Measurements from ENCODE around the gene EDA.

Gene EDA

DNA sequence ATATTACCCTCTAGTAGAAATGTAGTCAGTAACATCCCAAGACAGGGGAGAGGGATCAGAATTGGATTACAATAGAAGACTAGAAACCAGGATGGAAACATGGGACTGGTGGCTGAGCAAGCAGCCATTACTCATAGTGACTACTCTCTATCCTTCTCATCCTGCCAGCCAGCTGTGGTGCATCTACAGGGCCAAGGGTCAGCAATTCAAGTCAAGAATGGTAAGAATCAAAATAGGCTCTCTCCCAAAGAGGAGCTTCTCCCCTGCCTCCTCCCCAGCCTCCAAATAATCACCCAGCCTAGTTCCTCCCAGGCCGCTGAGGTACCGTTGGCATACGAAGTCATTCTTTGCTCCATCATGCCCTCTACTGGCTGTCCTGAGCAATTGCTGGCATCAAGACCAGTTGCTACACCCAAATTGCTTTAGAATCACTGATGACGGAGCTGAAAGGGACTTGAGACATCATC is 414.4 kb downstream of the EDA start:
- peak; percentile 55 for DNase-seq

DNA sequence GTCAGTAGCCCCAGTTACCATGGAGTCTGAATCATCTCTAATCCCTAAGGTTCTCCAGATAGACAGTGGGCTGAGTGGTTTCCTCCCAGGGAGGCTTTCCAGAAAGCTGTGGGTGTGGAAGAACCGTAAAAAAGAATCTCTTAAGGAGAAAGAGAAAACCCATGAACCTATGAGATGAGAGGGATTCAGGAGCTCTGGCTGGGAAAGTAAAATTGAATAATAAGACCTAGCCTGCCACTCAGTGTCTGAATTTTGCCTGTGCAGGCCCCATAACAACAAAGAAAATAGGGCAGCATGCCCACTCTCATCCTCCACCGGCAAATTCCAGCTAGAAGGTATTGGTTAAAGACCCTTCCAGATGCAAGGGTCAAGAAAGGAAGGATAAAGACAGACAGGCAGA is 416.9 kb downstream of the EDA start:
- peak; percentile 44 for DNase-seq

DNA sequence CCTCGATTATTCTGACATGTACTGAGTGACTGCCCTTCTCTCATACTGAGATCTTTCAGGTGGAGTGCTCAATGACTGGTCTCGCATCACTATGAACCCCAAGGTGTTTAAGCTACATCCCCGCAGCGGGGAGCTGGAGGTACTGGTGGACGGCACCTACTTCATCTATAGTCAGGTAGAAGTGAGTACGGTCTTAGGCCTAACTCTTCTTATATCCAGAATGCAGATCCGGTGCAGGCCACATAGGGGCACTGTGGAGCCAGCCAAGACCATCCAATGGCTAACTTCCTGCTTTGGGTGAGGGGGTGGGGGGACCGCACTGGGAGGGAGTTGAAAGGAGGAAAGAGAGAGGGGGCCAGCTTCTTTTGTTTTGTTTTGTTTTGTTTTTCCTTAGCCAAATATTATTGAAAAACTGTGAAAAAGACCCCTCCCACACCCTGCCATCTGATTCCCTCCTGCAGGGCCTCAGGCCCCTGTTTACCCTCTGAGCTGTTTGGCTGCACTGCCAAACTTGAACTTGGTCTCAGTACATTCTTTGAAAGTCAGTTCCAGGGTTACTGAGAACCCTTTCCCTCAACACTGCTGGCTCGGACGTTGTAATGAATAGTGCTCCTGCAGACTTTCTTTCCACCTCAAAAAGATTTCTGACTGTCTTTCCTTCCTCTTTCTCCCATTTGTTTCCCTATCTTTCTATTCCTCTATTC is 417.6 kb downstream of the EDA start:
- peak; percentile 46 for DNase-seq

DNA sequence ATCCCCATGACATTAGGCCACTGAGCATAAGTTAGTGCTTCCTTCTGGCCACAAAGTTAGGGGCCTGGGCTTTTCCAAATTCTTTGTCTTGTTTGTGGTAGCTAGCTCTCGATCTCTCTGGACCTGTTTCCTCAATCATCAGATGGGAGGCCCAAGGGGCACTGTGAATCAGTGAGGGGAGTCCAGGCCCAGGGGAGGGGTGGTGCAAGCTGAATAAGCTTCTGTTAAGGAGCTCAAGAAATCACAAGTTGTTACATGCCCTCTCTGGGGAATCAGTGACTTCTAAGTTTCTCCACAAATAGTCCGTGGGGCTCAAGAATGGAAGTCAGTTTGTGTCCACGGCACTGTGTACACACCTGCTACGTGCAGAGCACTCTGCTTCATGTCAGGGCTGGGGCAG is 418.7 kb downstream of the EDA start:
- no peak for DNase-seq

DNA sequence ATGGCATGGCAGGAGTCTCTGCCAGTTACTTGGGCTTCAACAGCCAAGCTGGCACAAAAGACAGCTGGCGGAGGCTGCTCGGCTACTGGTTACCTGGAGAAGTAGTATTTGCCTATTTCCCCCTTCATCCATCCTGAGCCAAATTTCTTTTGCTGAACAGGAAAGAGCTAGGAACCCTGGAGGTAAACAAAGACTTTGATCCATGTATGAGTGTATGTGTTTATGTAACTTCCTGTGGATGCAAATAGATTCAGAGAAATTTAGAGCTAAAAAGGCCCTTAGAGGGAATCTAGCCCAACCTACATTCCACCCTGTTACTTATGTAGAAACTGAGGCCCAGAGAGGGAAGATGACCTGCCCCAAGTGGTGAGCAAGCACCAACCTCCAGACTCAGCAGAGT is 422.6 kb downstream of the EDA start:
- no peak for DNase-seq

DNA sequence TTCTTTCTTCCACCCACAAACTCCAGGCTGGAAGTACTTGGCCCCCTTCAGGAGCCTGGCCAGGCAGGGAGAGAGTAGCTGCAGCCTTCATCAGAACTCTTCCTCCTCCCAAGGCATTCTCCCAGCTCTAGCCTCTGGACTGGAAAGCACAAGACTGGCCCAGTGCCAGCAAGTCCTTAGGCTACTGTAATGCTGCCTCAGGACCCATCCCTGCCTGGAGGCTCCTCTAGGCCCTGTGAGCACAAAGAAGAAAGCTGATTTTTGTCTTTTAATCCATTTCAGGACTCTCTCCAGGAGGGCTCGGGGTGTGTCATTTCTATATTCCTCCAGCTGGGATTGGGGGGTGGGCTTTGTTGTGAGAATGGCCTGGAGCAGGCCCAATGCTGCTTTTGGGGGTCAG is 423.0 kb downstream of the EDA start:
- no peak for DNase-seq

DNA sequence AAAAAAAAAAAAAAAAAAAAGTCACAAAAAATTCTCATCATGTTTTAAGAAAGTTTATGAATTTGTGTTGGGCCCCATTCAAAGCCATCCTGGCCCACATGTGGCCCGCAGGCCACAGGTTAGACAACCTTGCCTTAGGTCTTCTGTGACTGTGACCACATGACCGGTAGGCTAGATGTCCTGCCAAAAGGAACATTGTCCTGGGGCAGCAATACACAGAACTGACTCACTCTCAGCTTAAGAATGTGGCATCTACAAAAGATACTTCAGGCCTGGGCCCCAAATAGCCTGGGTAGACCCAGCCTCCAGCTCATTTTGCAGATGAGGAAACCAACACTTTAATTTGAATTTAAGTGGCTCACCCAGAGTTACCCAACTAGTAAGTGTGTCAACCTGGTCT is 423.8 kb downstream of the EDA start:
- no peak for DNase-seq

DNA sequence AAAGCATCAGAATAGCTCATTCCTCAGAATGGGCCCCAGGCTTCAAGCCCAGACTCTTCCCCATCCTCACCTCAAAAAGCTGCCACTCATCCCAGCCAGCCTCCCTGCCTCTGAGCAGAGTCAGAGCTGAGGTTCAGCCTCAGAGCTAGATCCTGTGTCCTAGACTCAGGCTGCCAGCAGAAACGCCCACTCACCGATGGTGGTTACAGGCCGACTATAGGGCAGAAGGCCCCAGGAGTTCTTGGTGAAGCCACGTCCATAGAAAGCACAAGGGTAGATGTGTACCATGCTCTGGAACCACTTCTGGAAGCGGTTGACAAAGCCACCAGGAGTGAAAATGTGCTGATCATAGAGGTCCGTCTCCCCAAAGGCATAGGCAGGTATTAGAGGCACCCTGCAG is 426.1 kb downstream of the EDA start:
- DNase-seq, result no peak

DNA sequence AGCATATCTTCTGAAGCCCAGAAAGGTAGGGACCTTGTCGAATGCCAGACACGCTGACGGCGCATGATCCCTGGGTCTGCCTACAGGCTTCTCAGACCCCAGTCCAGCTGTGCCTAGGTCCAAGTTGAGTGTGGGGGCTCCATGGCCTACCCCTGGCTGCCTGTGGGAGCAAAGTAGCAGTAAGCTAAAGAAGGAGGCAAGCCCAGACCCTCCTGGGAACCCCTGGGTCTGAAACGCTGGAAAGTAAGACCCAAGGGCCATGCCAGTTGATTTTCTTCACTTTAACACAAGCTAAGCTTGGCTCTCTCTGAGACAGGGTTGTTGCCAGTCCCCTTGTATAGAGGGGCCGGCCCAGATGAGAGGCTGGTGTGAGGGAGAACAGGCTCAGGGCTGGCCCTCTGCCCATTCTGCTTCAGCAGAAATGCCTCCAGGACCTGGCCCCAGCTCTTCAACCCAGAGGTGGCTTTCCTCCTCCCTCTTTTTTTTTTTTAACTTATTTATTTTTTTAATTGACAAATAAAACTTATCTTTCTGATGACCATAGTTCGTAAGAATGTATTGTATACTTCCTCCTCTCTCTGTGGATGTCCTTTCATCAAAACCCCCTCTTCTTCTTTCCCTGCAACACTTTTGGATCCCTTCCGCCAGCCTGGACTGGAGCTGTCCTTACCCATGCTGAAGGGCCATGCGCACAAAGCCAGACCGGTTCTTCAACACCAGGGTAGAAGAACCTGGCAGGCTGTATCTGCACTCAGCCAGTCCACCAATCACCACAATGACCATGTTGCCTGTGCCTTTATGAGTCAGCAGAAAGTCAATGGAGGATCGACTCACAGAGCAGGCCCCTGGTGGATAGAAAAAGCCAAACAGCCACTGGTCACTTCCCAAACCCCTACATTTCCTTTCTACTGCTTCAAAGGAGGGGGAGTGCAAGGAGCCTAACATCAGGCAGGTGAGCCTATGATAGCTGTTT is 426.8 kb downstream of the EDA start:
- peak; percentile 13 for DNase-seq

DNA sequence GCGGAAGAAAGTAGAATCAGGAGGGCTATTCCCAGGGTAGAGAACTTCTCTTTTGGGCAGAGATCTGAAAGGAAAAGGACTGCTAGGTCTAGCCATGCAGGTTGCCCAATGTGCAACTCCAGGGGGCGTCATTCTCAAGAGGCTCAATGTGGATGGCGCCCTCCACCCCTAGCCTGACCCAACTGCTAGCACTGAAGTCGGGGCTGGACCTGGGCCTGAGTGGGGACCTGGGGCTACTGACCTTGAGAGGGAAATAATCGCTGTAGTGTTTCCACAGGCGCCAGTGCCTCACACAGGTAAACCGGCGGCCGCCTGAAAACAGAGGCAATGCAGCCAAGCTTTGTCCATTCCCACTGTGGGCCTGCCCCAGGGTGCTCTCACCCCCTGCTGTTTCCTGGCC is 427.8 kb downstream of the EDA start:
- no peak for DNase-seq

DNA sequence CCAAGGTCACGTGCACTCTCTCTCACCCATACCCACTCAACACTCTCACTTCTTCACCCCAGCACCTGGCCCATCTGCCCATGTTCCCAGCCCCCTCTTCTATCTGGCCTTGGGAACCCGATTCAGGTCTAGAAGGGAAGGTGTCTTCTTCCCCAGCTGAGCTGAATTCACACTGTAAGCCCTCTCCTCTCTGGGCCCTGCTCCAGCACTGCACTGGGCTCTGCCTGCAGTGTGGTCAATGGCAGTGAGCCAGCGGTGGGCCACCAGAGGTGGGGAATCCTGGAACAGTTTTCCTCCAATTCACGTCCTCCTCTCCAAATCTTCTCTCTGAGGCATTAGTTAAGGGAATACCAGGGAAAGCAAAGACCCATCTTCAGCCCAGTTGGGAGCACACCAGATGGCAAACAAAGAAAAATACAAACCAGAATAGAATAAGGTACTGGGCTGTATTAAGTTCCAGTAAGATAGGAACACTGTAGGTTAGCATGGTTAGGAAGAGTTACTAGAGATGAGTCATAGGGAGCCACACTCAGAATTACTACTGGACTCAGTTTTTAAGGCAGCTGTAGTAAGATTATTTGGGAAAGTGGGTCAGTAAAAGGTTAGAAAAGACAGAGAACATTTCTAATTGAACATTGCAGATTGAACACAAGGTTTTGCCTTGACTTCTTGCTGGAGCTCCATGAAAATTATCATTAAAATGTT is 428.8 kb downstream of the EDA start:
- DNase-seq, result peak; percentile 31

DNA sequence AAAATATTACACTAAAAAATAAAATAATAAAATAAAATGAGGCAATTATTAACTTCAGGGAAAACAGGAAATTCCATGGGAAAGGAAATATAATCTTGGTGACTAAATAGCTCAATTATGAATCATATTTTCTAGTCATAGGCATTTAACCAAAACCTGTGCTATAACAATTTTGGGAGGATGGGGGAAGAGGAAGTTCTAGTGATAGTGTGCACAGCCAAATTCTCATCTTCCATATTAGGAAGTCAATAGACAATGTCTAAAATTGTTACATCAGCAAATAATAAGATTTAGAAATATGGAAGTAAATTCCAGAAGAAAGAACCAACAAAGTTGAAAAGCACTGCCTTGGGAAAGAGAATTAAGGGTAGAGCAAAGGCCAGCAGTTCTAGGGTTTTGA is 431.1 kb downstream of the EDA start:
- peak; percentile 81 for DNase-seq

DNA sequence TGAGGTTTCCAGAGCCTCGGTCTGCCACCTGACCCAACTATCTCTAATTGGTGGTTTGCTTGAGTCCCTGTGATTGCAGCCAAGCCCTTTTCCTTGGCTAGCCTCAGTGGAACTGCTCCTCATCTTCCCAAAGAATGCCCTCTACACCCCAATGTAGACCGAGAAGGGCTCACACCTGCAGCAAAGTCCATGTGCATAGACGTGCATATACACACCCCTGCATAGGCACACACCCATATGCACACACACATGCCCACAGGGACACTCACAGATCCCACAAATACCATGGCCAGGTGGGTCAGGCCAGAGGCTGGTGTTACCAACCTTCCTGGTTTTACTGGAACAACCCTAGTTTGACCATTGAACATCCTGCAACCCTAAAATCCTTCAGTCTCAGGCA is 433.5 kb downstream of the EDA start:
- DNase-seq, result no peak

DNA sequence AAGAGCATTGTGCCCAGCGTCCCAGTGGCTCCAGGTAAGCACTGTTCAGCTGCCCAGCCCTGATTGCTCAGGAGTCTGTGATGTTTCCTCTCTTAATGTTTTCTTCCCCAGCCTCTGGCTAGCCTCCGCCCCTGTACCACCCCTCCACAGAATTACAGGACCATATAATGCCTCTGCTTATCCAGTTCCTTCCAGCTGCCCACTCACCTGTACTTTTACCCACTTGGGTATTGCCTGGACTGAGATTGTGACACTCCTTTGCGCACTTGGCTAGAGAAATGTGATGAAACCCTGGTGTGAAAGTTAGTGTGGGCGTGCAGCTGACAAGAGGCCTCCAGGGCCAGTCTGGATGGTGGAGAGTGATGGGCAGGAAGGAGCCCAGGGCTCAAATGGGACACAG is 434.0 kb downstream of the EDA start, which contains the start of gene AWAT2:
Gene AWAT2, minus strand, starts transcription at position 14 of the 400 bp plus-strand sequence. Its CDS starts 6 bp downstream, at position 8.
- DNase-seq, result no peak

DNA sequence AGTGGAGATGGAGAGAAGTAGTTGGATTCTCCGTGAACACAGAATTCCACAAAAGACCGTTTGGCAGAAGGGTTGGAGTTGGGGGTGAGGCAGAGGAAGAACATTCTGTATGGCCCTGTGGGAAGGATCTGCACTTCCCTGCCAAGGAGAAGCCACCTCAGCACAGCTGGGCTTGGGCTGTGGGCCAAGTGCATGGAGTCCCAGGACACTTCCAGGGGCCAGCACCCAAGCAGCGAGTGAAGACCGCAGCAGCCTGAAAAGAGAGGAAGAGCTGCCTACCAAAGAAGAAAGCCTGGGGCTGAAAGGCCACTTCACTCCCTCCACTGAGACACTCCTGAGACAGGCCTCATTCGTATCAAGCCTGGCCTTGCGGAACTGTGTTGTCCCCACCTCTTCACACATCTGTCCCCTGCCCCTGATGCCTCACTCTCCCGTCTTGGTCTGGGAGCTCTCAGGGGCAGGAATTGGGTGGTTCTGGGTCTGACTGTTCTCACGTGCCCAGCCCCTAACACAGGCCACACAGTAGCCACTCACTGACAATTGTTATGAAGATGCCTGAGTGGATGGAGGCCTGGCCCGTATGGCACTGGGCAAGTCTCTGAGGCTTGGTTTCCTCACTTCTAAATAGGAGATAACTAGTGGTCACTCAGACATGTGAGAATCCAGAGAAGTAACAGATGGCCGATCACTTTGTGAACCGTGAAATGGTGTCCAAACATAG is 437.1 kb downstream of the EDA start:
- DNase-seq, result no peak

DNA sequence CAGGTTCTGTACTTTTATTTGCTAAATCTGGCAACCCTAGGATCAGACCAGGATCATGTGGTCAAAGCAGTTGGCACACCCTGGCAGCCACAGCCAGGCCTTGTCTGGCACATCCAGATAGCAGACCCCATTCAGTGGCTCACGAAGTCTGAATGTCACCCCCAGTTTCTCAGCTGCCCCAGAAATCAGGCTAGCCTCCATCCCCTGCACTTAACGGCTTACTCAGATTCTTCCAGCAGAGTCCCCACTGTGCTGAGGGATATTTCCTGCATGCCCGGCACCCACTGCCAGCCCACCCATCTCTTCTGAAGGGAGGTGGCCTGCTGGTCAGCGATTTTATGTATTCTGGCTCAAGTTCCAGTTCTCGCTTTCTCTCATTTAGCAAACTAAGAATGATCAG is 438.5 kb downstream of the EDA start:
- DNase-seq, result no peak

DNA sequence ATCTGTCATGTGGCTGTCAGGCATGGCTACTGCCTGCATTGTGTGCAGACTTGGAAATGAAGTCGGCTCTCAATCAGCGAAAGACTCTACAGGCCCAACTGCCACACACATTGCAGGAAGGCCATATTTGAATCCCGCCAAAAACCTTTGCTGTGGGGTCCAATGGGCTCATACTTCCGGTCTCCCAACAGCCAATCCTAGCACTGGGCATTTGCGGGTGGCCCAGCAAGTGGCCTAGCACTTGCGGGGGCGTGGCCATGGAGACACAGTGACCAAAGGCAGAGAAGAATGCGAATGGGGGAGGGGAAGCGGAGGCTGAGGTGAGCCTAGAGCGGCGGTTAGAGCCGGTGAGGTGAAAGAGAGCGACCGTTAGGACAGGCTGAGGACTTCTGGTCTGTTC is 446.2 kb downstream of the EDA start, which contains the start of gene OTUD6A:
Gene OTUD6A, plus strand, starts transcription at position 382 of the 400 bp plus-strand sequence. CDS start 68 bp downstream, outside the sequence.
- DNase-seq, result no peak

DNA sequence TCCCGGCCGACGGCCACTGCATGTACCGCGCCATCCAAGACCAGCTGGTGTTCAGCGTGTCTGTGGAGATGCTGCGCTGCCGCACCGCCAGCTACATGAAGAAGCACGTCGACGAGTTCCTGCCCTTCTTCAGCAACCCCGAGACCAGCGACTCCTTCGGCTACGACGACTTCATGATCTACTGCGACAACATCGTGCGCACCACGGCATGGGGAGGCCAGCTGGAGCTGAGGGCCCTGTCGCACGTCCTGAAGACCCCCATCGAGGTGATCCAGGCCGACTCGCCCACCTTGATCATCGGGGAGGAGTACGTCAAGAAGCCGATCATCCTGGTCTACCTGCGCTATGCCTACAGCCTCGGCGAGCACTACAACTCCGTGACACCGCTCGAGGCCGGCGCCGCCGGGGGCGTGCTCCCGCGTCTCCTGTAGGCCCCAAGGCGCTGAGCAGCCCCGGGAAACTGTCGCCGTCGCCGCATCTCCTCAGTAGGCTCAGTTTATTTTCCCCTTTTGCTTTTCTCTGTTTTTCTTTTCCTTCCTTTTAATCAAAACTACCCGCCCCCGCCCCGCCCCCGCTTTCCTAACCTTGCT is 447.1 kb downstream of the EDA start:
- DNase-seq, result no peak

DNA sequence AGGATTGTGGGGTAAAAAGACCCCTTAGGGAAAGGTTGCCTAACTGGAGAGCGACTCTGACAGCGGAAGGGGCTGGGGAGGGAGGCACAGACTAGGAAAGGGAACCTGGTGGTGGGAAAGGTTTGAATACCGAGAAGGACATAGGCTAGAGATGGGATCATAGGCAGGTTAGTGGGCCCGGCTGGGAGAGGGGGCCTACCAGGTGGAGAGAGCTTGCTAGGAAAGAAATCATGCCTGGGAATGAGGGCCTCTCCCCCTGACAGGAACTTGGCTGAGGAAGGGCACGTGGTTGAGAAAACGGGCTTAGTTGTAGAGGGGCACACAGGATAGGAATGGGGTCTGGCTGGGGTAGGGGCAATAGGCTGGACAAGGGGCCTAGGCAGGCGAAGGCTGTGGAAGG is 450.7 kb downstream of the EDA start:
- DNase-seq, result no peak

DNA sequence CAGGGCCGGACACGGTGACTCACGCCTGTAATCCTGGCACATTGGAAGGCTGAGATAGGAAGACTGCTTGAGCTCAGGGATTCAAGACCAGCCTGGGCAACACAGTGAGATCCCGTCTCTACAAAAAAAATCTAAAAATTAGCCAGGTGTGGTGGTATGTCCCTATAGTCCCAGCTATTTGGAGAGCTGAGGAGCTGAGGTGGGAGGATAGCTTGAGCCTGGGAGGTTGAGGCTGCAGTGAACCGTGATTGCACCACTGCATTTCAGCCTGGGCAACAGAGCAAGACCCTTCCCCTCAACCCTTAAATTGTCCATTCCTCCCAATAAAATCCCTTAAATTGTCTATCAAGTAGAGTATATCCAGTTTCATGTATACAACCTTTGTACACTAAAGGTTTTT is 463.4 kb downstream of the EDA start:
- no peak for DNase-seq

DNA sequence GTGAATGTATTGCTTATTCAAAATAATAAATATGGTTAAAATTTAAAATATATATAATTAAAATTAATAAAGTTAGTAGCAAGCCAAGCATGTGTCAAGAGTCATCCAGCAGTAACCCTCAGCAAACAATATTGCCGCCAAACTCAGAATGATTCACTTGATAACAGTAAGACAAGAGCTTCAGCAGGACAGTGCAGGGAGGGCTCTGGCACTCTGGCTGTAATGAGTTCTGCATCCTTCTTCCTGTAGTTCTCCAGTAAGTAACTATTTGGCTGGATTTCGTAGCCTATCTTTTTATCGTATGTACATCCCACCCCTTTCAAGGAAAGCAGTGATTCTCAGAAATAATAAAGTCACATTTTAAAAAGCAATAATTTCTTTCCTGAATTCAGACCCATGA is 464.0 kb downstream of the EDA start:
- no peak for DNase-seq

DNA sequence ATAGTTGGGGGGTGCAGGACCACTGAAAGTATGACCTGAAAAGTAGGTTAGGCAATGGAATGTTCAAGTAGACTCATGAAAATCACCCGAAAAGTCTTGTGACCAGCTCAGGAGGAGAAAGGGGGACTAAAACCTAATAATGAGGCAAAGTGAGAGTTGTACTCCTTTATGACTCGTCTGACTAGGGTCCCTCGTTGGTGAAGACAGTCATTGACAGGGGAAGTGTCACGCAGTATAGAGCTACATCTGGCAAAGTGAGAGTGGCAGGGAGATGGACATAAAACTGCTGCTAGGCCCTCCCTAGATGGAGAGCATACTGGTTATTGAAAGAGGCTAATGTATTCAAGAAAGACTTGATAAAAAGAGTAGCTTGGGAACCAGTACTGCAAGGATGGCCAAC is 466.8 kb downstream of the EDA start:
- no peak for DNase-seq

All from fibroblast of upper back skin (primary cell).